NCI-H1417 (cell line): ENCODE data around the gene STX19.
"Not testable (repeated sequence)": the region's sequence is repeated elsewhere in the genome, so short reads cannot be mapped to it uniquely, and the experiment has no call there.

Source experiments
- DNase-seq, 3 experiments: peaks; one replicate each; lab custom pipeline; 2025; lab: John Stamatoyannopoulos, UW

STX19 gene

GRCh38 chr3:94028093-94028837 lies at the start of gene STX19:
TSS of gene STX19 (minus strand) at chr3:94028597. CDS start at chr3:94015269, 13,328 bp downstream.
- peak in 2 of 3 experiments; percentile 49 to 90 for DNase-seq

GRCh38 chr3:94076055-94076454 lies 47.7 kb upstream of the STX19 start:
- DNase-seq: no peak

GRCh38 chr3:94071713-94072284 lies 43.4 kb upstream of the STX19 start:
- no peak for DNase-seq

GRCh38 chr3:94070341-94070911 lies 42.0 kb upstream of the STX19 start:
- no peak for DNase-seq

- peak in 2 of 3 experiments; percentile 5 to 47 for DNase-seq
These were observed 40.9 kb upstream of the STX19 start for GRCh38 chr3:94069194-94069813.

GRCh38 chr3:94066506-94067500 lies 38.4 kb upstream of the STX19 start:
- DNase-seq: no peak

GRCh38 chr3:94065819-94066480 lies 37.6 kb upstream of the STX19 start:
- DNase-seq: peak in 1 of 3 experiments; percentile 20

- no peak for DNase-seq
These were observed 36.7 kb upstream of the STX19 start for GRCh38 chr3:94065122-94065521.

GRCh38 chr3:94064243-94064860 lies 36.0 kb upstream of the STX19 start:
- DNase-seq: no peak

GRCh38 chr3:94063496-94064119 lies 35.2 kb upstream of the STX19 start:
- peak in 1 of 3 experiments; percentile 63 for DNase-seq

GRCh38 chr3:94062513-94063404 lies 34.4 kb upstream of the STX19 start, which contains the start of the genes DHFR2 and NSUN3:
TSS of gene DHFR2 (minus strand) at chr3:94062916. CDS start at chr3:94061511, 1,405 bp downstream.
TSS of gene NSUN3 (plus strand) at chr3:94063061. CDS start at chr3:94063127, 66 bp downstream.
- peak; percentile 96 to 98 (median 96) for DNase-seq

- no peak for DNase-seq
These were observed 32.9 kb upstream of the STX19 start for GRCh38 chr3:94061297-94061696.

GRCh38 chr3:94050546-94050945 lies 22.1 kb upstream of the STX19 start:
- DNase-seq: no peak

- DNase-seq: no peak
These were observed 20.9 kb upstream of the STX19 start for GRCh38 chr3:94049267-94049666.

- DNase-seq: no peak
These were observed 18.1 kb upstream of the STX19 start for GRCh38 chr3:94046533-94046932.

GRCh38 chr3:94044100-94044936 lies 15.9 kb upstream of the STX19 start:
- DNase-seq: not testable (repeated sequence)

GRCh38 chr3:94043285-94043684 lies 14.9 kb upstream of the STX19 start:
- DNase-seq: no peak
